Measurements from ENCODE around the gene ZBTB16.

DNA sequence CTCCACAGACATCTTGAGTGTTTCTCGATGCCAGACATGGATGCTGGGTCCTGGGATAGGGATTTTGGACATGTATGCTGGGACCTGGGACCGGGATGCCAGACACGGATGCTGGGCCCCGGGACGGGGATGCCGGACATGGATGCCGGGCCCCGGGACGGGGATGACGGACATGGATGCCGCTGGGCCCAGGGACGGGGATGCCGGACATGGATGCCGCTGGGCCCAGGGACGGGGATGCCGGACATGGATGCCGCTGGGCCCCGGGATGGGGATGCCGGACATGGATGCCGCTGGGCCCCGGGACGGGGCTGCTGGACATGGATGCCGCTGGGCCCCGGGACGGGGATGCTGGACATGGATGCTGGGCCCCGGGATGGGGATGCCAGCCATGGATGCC lies 139.5 kb downstream of the ZBTB16 start:
- TF ChIP-seq CTCF (IDR thresholded peaks at IDR 0.05) (no peak), EZH2 (IDR thresholded peaks at IDR 0.05) (no peak)

Measured in neural progenitor cell (in vitro differentiated cells).